T-cell (primary cell): ENCODE data around the gene DPY19L2. TPM values are rescaled to one million over a fixed set of nuclear protein-coding genes. Genes with fewer than 3 reads are reported as not detected.
"Not testable (repeated sequence)": the region's sequence is repeated elsewhere in the genome, so short reads cannot be mapped to it uniquely, and the experiment has no call there.

Experiments used
- ATAC-seq, 4 experiments: fragments of 200-7000 bp in 3 of 4; fragments of 150-1000 bp in 1 of 4; cut with Tn5 transposase; replicated peaks in 1 of 4; 1 replicate in 3 of 4; 2 replicates in 1 of 4; pipeline ENCODE4 v1.10.0; 2021; ENCODE audit warnings: moderate library complexity in 3 of 4, mild to moderate bottlenecking in 2 of 4, moderate number of reproducible peaks in 1 of 4
- CTCF ChIA-PET, 2 donors: fragments of 300-600 bp; sonication (Branson Sonifier 250); formaldehyde crosslinking; loops; one replicate each; lab custom pipeline; 2022; ENCODE audit warnings: antibody characterized with exemption in 2 of 2; lab: Charles Lee
- POLR2A ChIA-PET, 2 donors: fragments of 300-600 bp; sonication (Branson Sonifier 250); formaldehyde crosslinking; loops; one replicate each; lab custom pipeline; 2022; ENCODE audit warnings: antibody characterized with exemption in 2 of 2; lab: Charles Lee
- DNase-seq, 35 experiments: peaks; one replicate each; pipeline versions ENCODE4 v3.0.0 to v3.0.0-alpha.2; 2013 to 2023
- H3K27ac ChIP-seq: one replicate; pipeline ENCODE4 v1.5.1; 2013; ENCODE audit warnings: low read length
- H3K27me3 ChIP-seq, 2 experiments: replicated peaks in 1 of 2; 1 replicate in 1 of 2; 2 replicates in 1 of 2; pipeline versions ENCODE4 v1.6.1 to v1.7.0; 2013; ENCODE audit warnings: low read length in 1 of 2, mixed read lengths in 1 of 2; ENCODE audit not compliant: control insufficient read depth in 2 of 2, insufficient read depth in 2 of 2; ENCODE audit errors: extremely low read depth in 1 of 2
- H3K36me3 ChIP-seq, 2 donors: 1 replicate in 1 of 2; 2 replicates in 1 of 2; pipeline versions ENCODE4 v1.6.1 to v1.7.0; 2013; ENCODE audit warnings: low read length in 1 of 2; ENCODE audit not compliant: control insufficient read depth in 2 of 2, insufficient read depth in 1 of 2; ENCODE audit errors: extremely low read depth in 1 of 2
- H3K4me1 ChIP-seq, 2 experiments: 1 replicate in 1 of 2; 2 replicates in 1 of 2; pipeline versions ENCODE4 v1.6.1 to v1.7.0; 2013; ENCODE audit warnings: low read length in 2 of 2, mixed read lengths in 1 of 2; ENCODE audit not compliant: insufficient read depth in 2 of 2, control insufficient read depth in 1 of 2; ENCODE audit errors: extremely low read depth in 1 of 2
- H3K4me3 ChIP-seq, 2 donors: 1 replicate in 1 of 2; 2 replicates in 1 of 2; pipeline versions ENCODE4 v1.5.1 to v1.7.0; 2013; ENCODE audit warnings: mild to moderate bottlenecking in 2 of 2, low read length in 1 of 2, moderate library complexity in 1 of 2; ENCODE audit not compliant: control insufficient read depth in 1 of 2; ENCODE audit errors: extremely low read depth in 1 of 2
- H3K9me3 ChIP-seq: 2 replicates; pipeline ENCODE4 v1.7.0; 2013
- H3K27ac Mint-ChIP-seq, 2 donors: one replicate each; pipeline ENCODE4 v1.8.0; 2020 to 2021; ENCODE audit warnings: mild to moderate bottlenecking in 2 of 2, mixed read lengths in 2 of 2
- H3K27me3 Mint-ChIP-seq, 2 donors: one replicate each; pipeline ENCODE4 v1.8.0; 2021 to 2022; ENCODE audit warnings: mixed read lengths in 2 of 2
- H3K36me3 Mint-ChIP-seq: one replicate; pipeline ENCODE4 v1.8.0; 2021; ENCODE audit warnings: mixed read lengths
- H3K4me1 Mint-ChIP-seq, 3 donors: one replicate each; pipeline ENCODE4 v1.8.0; 2020 to 2022; ENCODE audit warnings: mixed read lengths in 3 of 3, mild to moderate bottlenecking in 1 of 3
- H3K4me3 Mint-ChIP-seq, 3 donors: one replicate each; pipeline ENCODE4 v1.8.0; 2020 to 2022; ENCODE audit warnings: mild to moderate bottlenecking in 3 of 3, mixed read lengths in 3 of 3, moderate library complexity in 3 of 3
- H3K9me3 Mint-ChIP-seq, 3 donors: one replicate each; pipeline ENCODE4 v1.8.0; 2020 to 2022; ENCODE audit warnings: mixed read lengths in 3 of 3
- WGBS: methylation state at CpG from one replicate; pipeline ENCODE4 v1.1.5; 2013; ENCODE audit warnings: missing lambda C conversion rate; ENCODE audit not compliant: insufficient coverage; 5-methylcytosine and 5-hydroxymethylcytosine counted together
- total RNA-seq, 35 experiments: library from RNA in 6 of 35; stranded (reverse) in 6 of 35; fragments of 120-200 nt in 1 of 35; gene quantifications; one replicate each; pipeline versions ENCODE4 v1.2.1 to v1.2.4 and lab custom pipeline; 2013 to 2026

The DPY19L2 gene
- total RNA-seq, 5 donors from 2014 or later (not counting 1 experiment from before 2014, with no cell fraction given) = 1.5 to 7.0 (median 3.8) TPM

GRCh38 chr12:63604985-63605384 lies 63.3 kb downstream of the DPY19L2 start:
- H3K9me3 ChIP-seq, H3K27me3 ChIP-seq, H3K27ac ChIP-seq, H3K36me3 ChIP-seq, POLR2A ChIA-PET, H3K4me3 ChIP-seq, CTCF ChIA-PET, H3K4me3 Mint-ChIP-seq, H3K4me1 ChIP-seq, H3K27me3 Mint-ChIP-seq, H3K9me3 Mint-ChIP-seq, H3K27ac Mint-ChIP-seq, DNase-seq, H3K36me3 Mint-ChIP-seq, H3K4me1 Mint-ChIP-seq, ATAC-seq: not testable (repeated sequence)
- WGBS = no CpG with 5 or more reads among the region's 3 CpGs

GRCh38 chr12:63594828-63595227 lies 73.5 kb downstream of the DPY19L2 start:
- H3K4me3 ChIP-seq, H3K27me3 Mint-ChIP-seq, POLR2A ChIA-PET, H3K36me3 Mint-ChIP-seq, H3K4me1 ChIP-seq, H3K27me3 ChIP-seq, H3K4me1 Mint-ChIP-seq, ATAC-seq, DNase-seq, H3K9me3 ChIP-seq, H3K27ac ChIP-seq, H3K36me3 ChIP-seq, H3K9me3 Mint-ChIP-seq, CTCF ChIA-PET, H3K4me3 Mint-ChIP-seq, H3K27ac Mint-ChIP-seq: not testable (repeated sequence)
- no CpG with 5 or more reads among the region's 4 CpGs for WGBS

- DNase-seq, H3K27me3 ChIP-seq, H3K9me3 Mint-ChIP-seq, H3K27ac ChIP-seq, POLR2A ChIA-PET, H3K27ac Mint-ChIP-seq, H3K9me3 ChIP-seq, H3K4me3 Mint-ChIP-seq, H3K4me1 Mint-ChIP-seq, H3K4me3 ChIP-seq, H3K36me3 Mint-ChIP-seq, CTCF ChIA-PET, H3K36me3 ChIP-seq, H3K27me3 Mint-ChIP-seq, ATAC-seq, H3K4me1 ChIP-seq: not testable (repeated sequence)
- WGBS = no CpG with 5 or more reads among the region's 3 CpGs
Measured at GRCh38 chr12:63584426-63584825, 83.9 kb downstream of the DPY19L2 start.

- ATAC-seq, POLR2A ChIA-PET, H3K9me3 ChIP-seq, H3K27ac Mint-ChIP-seq, H3K36me3 ChIP-seq, H3K4me1 Mint-ChIP-seq, H3K36me3 Mint-ChIP-seq, CTCF ChIA-PET, H3K9me3 Mint-ChIP-seq, H3K27ac ChIP-seq, DNase-seq, H3K4me1 ChIP-seq, H3K4me3 ChIP-seq, H3K27me3 ChIP-seq, H3K27me3 Mint-ChIP-seq, H3K4me3 Mint-ChIP-seq: not testable (repeated sequence)
- no CpG with 5 or more reads among the region's 1 CpG for WGBS
Measured at GRCh38 chr12:63583289-63583688, 85.0 kb downstream of the DPY19L2 start.

GRCh38 chr12:63577631-63578030 lies 90.7 kb downstream of the DPY19L2 start:
- H3K4me3 Mint-ChIP-seq, H3K27ac ChIP-seq, H3K27me3 Mint-ChIP-seq, H3K9me3 Mint-ChIP-seq, H3K36me3 Mint-ChIP-seq, H3K9me3 ChIP-seq, H3K4me1 Mint-ChIP-seq, CTCF ChIA-PET, H3K4me3 ChIP-seq, H3K36me3 ChIP-seq, H3K27me3 ChIP-seq, POLR2A ChIA-PET, H3K4me1 ChIP-seq, H3K27ac Mint-ChIP-seq, DNase-seq, ATAC-seq: not testable (repeated sequence)
- WGBS = no CpG with 5 or more reads among the region's 2 CpGs

GRCh38 chr12:63572038-63572437 lies 96.3 kb downstream of the DPY19L2 start:
- H3K4me1 ChIP-seq, CTCF ChIA-PET, H3K4me1 Mint-ChIP-seq, H3K36me3 ChIP-seq, H3K27me3 Mint-ChIP-seq, H3K4me3 Mint-ChIP-seq, DNase-seq, ATAC-seq, H3K4me3 ChIP-seq, H3K27ac ChIP-seq, POLR2A ChIA-PET, H3K9me3 ChIP-seq, H3K36me3 Mint-ChIP-seq, H3K27ac Mint-ChIP-seq, H3K27me3 ChIP-seq, H3K9me3 Mint-ChIP-seq: not testable (repeated sequence)
- WGBS = 100% methylated on average over 4 of the region's 4 CpGs

GRCh38 chr12:63558445-63558844 lies 109.8 kb downstream of the DPY19L2 start:
- H3K27ac Mint-ChIP-seq, CTCF ChIA-PET, H3K4me1 Mint-ChIP-seq, H3K36me3 ChIP-seq, H3K27ac ChIP-seq, H3K9me3 Mint-ChIP-seq, H3K27me3 Mint-ChIP-seq, H3K36me3 Mint-ChIP-seq, H3K4me3 ChIP-seq, H3K9me3 ChIP-seq, DNase-seq, POLR2A ChIA-PET, H3K4me3 Mint-ChIP-seq, H3K27me3 ChIP-seq, H3K4me1 ChIP-seq, ATAC-seq: not testable (repeated sequence)
- no CpG with 5 or more reads among the region's 6 CpGs for WGBS
